ENCODE data around the gene PAM. TPM values are rescaled to one million over a fixed set of nuclear protein-coding genes. Genes with fewer than 3 reads are reported as not detected.

PAM gene
- total RNA-seq, 1 experiment from 2014 or later: 110 TPM

DNA sequence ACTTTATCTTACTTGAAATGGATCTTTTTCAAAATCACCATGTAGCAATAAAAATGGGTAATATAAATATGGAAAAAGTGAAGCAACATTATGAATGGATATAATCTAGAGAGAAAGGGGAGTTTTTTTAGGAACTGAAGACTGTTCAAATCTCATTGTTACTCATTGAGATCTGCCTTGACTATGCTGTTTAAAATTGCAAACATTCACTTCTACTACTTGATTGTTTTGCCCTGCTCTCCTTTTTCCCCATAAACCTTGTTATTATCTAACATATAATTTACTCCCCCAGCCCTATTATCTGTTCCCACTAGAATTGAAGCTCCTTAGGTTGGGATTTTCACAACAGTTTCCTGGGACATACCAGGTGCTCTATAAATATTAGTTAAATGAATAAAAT, 22.0 kb downstream of the PAM start:
- DNase-seq (ENCODE audit: low read depth): no peak

DNA sequence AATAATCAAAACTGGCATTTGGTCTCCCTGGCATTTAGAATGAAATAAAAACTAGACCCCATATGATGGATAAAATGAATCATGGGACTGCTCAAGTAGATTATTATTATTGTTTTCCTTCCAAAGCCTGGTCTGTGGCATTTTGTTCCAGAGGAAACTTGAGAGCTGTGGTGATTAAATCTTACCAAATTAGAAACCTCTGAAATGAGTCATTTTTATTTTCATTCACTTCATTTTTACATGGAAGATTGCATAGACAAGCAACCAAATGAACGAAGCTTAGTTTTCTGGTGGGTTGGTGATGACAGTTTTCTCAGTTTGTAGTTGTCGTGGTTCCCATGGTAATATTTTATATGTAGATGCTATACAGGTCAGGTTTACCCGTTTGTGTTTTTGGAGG, 23.4 kb downstream of the PAM start:
- peak; percentile 72 for DNase-seq (ENCODE audit: low read depth)

DNA sequence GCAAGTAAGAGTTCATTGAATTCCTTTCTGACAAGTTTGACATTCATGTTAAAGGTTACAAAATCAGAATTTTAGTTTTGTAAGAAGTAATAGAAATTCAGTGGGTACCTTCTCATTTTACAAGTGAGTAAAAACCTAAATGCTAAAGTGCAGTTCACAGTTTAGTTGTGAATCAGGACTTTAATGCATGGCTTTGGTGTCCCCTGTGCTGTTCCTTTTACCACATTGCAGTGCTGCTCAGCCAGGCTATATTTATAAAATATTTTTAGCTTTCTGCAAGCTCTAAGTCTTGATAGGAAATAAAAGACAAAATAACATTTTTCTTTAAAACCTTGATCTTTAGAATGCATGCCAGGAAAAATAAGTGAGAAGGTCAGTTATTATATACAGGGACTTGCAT, 26.3 kb downstream of the PAM start:
- no peak for DNase-seq (ENCODE audit: low read depth)

DNA sequence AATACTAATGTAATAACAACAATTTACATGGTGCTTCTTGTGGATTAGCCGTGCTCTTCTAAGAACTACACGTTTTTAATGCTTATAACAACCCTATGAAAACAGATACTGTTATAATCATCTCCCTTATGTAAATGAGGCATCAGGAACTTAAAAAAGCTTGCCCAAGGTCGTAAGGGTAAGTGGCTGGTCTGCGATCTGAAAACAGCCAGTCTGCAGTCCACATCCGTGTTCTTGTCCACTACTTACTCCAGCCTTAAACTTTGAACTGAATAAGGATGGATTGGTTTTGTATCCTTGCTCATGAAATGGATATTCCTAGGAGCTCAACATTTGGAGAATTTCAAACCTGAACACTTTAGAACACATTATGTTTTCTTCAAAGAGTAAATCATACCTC, 26.7 kb downstream of the PAM start:
- no peak for DNase-seq (ENCODE audit: low read depth)

DNA sequence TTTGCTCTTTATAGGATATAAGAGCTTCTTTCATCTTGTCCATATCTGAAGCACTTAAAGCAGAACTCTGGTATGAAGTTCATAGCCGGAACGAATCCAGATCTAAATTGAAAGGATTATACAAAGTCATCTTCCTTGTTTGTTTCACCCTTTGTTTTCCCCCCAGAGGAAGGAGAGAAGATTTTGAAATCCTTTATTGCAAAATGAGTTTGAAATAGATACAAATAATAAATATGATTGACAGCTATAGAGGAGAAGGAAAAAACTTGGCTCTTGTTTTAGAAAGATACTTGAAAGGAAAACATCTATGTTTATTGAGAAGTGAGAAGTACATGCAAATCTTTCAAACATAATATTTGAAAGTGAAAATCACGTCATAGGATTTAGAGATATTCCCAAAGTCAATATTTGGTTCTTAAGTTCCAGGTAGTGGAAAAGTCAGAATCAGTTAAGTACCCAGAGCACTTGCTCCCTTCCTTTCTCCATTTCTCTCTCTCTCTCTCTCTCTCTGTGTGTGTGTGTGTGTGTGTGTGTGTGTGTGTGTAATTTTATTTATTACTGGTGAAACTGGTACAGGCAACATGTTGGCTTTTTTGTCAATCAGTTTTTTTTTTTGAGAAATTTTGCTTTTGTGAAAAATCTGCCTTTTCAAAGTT, 27.2 kb downstream of the PAM start:
- no peak for DNase-seq (ENCODE audit: low read depth)

DNA sequence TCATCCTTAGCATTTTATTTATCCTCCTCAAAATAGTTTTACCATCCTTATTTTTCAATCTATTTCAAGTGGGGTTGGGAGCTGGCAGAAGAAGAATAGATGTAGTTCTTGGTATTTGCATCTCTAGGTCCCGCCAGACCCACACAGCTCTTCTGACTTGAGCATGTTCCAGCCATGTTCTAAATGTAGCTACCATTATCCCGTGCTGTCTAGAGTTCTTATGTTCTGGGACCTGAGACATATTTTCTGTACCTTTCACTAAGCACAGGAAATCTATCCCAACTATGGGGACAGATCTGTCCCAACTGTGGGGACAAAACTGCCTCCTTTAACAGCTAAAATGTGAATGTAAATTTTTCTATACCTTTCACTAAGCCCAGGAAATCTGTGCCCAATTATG, 32.0 kb downstream of the PAM start:
- DNase-seq (ENCODE audit: low read depth): no peak

DNA sequence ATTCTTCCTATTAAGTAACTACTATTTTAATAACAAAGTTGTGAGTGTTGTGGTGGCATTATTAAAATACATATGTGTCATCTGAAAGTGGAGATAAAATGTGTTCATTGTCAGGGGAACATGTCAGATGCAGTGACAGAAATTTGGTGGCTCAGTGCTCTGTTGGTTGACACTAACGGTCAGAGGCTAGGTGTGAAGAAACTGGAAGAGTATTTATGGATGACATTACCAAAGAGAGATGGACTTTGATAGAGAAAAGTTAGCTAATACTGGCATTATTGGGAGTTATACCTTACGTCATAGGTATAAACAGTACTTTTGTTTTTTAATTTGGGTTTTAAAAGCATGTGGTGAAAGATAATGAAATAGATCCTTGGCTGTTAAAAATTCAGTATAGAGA, 33.7 kb downstream of the PAM start:
- DNase-seq (ENCODE audit: low read depth): no peak

DNA sequence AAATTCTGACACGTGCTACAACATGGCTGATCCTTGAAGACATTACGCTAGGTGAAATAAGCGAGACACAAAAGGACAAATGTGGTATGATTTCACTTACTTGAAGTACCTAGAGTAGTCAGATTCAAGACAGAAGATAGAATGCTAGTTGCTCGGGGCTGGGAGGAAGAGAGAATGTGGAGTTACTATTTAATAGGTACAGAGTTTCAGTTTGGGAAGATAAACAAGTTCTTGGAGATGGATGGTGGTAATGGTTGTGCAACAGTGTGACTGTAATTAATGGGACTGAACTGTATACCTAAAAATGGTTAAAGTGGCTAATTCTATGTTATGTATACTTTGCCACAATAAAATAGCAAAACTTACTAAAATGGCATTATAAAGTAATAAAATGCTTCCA, 34.4 kb downstream of the PAM start:
- no peak for DNase-seq (ENCODE audit: low read depth)

DNA sequence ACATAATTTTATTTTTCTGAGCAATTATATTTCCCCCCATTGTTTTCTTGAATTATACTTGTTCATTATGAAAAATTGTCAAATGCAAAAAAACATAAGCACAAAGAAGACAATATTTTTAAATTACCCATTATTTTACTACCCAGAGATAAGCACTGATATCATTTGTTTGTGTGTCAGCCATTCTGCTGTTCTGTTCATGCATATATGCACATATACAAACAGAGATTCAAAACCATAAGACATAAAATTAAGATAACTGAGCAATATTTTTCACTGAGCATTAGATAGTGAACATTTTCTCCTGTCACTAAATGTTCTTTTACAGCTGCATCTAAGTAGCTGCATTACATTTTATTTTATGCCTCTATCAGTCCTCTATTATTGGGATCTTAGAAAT, 35.6 kb downstream of the PAM start:
- DNase-seq (ENCODE audit: low read depth): no peak

DNA sequence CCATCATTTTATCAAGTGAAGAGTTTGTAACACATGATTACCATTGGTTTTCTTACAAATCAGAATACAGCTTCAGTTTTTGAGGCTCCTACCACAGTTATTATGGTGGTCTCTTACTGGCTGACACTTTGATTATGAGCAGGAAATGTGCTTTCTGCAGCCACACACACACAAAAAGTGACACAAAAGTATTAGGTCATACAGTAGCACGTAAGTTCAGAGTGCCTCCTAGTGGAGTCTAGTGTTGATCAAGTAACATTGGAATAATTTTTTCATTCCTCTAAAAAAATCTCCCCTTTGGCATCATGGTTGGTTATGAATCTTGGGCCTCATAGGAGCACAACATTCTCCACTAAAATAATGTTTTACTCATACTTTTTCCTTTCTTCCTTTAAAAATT, 37.6 kb downstream of the PAM start:
- DNase-seq (ENCODE audit: low read depth): peak; percentile 28

DNA sequence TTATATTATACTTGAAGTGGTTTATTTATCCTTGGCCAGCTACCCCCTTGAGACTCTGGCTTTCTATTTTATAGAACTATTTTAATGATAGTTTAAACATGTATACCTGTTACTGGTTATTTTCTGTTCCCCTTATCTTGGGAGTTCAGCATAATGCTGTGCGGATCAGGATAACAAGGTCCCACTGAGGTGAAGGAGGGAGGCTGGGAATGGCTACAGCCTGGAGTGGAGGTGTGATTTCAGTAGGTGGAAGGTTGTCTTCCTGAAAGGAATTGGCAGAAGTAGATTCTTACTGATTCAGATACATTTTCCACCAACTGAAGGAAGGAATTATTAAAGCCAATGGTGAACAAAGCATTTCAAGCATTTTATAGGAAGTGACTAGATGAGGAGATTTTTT, 38.9 kb downstream of the PAM start:
- no peak for DNase-seq (ENCODE audit: low read depth)

DNA sequence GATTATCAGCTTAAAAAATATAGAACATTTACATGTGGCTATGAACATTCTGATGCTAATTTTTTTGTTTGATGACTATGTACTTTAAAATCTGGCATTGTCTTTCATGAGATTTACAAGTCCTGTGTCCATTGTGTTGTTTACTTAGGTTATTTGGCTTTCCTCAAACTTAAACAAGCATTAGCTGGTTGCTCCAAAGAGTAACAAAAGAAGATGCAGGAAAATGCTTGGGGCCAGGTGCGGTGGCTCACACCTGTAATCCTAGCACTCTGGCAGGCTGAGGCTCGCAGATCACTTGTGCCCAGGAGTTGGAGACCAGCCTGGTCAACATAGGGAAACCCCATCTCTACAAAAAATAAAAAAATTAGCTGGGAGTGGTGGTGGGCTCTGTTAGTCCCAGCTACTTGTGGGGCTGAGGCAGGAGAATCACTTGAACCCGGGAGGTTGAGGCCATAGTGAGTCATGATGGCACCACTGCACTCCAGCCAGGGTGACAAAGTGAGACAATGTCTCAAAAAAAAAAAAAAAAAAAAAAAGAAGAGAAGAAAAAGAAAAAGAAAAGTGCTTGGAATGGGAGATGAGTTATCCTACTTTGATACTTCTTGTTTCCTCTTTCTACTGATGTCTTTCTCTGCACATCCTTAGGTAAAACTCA, 39.7 kb downstream of the PAM start:
- DNase-seq (ENCODE audit: low read depth): peak; percentile 7

DNA sequence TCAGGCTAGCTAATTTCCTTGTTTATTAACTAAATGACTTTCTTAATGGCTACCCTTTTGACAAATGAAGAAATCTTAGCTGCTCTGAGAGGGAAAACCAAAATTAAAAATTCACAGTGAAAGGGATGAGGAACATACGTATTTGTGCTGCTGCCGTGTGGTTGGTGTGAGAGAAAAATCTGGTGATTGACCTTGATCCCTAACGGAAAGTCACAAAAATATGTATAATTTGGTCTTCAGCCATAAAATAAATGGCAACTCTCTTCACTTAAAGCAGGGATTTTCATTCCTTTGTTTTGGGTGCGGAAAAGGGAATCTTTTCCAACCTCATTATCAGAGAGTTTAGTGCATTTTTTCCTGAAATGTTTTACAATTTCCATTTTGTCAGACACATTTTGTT, 40.4 kb downstream of the PAM start:
- no peak for DNase-seq (ENCODE audit: low read depth)

DNA sequence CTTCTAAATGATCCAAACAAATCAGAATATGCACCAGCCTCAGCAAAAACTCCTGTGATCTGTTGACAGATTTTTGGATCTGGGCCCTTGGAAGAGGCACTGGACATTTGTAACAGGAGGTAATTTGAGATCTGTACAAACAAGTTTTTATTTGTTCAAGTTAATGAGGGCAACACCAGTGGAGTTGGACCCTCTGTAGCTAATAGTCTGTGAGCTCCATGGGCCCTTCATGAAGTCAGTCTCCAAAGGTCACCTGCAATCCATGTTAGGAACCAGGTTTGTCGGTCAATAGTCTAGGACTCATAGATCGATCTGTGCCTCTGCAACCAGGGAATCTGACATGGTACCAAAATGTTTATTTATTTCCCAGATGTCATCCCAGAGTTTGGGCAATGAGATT, 40.9 kb downstream of the PAM start:
- DNase-seq (ENCODE audit: low read depth): no peak

DNA sequence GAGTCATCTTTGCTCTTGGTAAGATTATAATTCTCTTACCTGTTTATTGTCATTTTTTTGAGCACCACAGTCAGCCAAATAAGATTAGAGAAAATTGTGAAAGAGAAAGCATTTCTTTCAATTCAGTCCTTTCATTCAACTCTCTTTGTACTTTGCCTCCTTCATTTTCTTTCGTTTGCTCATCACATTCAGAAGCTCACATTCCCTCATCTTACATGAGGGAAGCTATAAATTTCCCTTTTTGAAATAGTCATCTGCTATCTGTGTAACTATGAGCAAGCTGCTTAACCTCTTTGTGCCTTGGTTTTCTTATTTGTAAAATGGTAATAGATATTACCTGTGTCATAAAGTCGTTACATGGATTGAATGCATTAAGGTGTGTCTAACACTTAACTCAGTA, 41.4 kb downstream of the PAM start:
- no peak for DNase-seq (ENCODE audit: low read depth)

DNA sequence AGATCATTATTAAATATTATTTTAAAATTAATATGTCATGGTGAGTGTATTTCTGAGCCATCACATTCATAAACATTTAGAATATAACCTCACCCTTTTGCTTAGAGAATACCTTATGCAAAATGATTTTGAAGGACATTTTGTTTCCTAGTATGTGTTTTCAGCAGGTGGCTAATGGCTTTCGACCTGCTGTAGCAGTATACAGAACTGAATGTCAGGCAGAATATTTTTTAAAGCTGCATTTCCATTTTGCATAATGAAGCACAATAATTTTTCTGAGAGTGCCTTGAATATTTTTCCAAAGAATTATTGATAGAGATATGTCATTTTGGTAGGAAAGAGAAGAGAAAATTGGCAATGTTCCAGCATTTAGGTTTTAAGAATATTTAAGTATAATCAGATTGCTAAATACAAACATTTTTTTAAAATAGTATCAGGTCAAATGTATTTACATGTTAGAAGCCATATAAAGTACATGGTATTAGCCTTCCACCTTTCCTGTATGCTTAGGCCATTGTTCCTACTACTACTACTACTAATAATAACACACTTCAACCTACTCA, 42.3 kb downstream of the PAM start:
- DNase-seq (ENCODE audit: low read depth): no peak

DNA sequence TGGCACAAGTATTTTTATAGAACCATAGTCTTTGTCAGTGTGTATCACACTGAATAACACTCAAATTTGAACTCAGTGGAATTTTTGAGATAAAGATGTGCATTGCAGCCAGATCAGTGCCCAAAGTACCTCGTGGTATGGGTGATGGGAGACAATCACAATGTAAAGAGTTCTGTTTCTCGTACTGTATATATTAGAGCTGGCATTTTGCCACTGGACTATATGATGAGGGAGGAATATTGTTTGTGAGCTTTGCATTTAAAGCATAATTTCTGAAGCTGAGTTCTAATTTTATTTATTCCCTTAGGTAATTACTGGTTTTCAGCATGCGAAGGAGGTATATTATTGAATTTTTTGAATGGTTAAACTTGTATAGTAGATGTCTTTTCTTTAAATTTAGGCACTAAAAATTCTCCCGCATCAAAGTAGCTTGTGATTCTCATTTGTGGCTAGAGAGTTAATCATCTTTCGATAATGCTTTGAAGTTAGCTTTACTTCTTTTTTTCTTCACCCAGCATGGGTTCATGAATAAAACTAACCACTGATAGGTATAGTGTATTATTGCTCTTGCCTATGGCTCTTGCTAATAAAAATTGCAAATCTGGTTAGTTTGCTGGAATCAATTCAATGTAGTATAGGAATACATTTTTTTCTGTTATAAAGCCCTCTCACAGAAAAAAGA, 43.1 kb downstream of the PAM start:
- no peak for DNase-seq (ENCODE audit: low read depth)

DNA sequence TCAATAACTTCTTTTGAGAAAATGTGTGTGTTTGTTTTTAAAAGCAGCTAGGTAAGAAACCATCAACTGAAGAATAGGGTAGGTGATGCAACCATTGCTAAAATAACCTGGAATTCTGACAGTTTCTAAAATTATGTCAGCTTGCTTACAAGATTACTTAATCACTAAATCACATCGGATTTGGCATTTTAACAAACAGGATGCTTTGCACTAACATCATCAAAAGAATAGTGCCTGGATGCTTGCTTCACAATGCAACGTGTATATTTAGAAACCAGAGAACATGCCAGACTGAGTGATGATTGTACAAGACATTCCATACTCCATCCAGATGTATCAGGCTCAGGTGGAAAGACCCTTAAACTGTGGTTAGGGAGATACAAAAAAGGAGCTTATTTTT, 43.9 kb downstream of the PAM start:
- DNase-seq (ENCODE audit: low read depth): no peak

DNA sequence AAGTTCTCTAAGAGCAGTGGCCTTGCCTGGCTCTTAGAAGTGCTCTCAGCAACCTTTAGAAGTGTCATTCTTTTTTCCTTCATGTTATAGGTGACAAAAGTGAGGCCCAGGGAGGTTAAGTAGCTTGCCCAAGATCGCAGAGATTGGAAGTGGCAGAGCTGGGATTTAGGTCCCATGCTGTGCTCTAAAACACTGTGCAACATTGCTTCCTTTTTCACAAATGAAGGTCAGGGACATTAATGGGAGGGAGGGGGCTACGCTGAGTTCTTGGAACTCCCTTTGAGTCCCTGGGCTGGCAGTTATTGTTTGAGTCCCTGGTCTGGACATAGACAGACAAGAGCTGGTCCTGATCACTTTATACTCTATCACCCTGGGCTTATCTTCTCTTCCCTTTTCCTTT, 45.3 kb downstream of the PAM start:
- no peak for DNase-seq (ENCODE audit: low read depth)

DNA sequence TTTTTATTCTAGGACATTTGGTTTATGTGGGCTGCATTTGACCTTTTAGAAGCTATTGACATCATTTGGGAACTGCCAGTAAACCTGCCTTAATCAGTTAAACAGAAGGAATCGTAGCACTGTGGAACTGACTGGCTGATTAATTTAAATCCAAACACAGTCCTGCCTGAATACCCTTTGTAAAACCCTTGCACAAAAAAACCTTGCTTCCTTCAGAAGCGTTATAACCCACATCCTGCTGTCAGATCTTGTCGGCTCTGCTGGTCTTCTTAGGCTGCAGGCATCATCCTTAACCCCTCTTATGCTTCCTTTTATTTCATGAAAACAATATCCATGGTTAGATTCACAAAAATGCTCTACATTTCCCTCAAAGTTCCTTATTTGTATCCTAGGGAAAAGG, 46.3 kb downstream of the PAM start:
- DNase-seq (ENCODE audit: low read depth): no peak

DNA sequence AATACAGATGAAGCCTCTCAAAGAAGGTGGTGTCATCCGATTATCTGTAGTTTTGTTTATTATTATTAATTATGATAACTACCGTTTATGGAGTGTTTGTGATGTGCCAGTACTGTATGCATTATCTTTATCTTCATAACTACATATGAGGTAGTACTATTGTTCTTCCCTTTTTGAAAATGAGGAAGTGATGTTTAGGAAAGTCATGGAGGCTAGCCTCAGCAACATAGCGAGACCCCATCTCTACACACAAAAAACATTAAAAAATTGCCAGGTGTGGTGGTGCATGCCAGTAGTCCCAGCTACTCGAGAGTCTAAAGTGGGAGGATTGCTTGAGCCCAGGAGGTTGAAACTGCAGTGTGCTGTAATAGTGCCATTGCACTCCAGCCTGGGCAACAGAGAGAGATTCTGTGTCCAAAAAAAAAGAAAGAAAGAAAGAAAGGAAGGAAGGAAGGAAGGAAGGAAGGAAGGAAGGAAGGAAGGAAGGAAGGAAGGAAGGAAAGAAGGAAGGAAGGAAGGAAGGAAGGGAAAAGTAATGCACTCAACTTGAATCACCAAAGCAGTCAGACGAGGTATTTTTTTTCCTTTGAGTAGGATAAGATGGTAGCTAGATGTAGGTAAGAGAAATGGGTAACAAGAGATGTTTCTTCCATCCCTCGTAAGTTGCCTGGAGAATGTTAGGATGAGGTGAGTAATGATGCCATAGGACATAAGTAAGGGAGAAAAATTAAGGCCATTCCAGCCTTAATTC, 47.8 kb downstream of the PAM start:
- no peak for DNase-seq (ENCODE audit: low read depth)
